ENCODE measurements around the gene RGS8. TPM values are rescaled to one million over a fixed set of nuclear protein-coding genes. Genes with fewer than 3 reads are reported as not detected.

The RGS8 gene
- total RNA-seq, 1 experiment from 2014 or later = not detected

- H3K9me3 ChIP-seq (ENCODE audit: control insufficient read depth, insufficient read depth, low read depth, low read length) = no peaks in the 10 kb centered on the region
- no peaks in the 10 kb centered on the region for H3K36me3 ChIP-seq (ENCODE audit: control insufficient read depth, insufficient read depth, low read length)
- in situ Hi-C loops (cut with HindIII; ENCODE audit: low pct_unique_long_range_greater_than_20kb, low sequenced_read_pairs) = no loop called here
- no peak overlapping the region for H3K4me3 ChIP-seq (ENCODE audit: low read depth in 2 of 2, low read length in 2 of 2)
- no peak overlapping the region for H3K27ac ChIP-seq (ENCODE audit: low read length)
- ChIA-PET POLR2A (no interaction called here), CTCF (no interaction called here)
- TF ChIP-seq TCF7L2 (IDR thresholded peaks at IDR 0.05; ENCODE audit: low read depth, low read length) (no peak), POLR2AphosphoS5 (IDR thresholded peaks at IDR 0.05; ENCODE audit: low read depth, low read length) (no peak), SIN3A (IDR thresholded peaks at IDR 0.05; ENCODE audit: borderline replicate concordance, insufficient read depth, low read depth, low read length) (no peak), REST (IDR thresholded peaks at IDR 0.05; ENCODE audit: insufficient read depth in 1 of 2, low read depth in 2 of 2, low read length in 1 of 2) (no peak)
- TF ChIP-seq, protein P1, sequence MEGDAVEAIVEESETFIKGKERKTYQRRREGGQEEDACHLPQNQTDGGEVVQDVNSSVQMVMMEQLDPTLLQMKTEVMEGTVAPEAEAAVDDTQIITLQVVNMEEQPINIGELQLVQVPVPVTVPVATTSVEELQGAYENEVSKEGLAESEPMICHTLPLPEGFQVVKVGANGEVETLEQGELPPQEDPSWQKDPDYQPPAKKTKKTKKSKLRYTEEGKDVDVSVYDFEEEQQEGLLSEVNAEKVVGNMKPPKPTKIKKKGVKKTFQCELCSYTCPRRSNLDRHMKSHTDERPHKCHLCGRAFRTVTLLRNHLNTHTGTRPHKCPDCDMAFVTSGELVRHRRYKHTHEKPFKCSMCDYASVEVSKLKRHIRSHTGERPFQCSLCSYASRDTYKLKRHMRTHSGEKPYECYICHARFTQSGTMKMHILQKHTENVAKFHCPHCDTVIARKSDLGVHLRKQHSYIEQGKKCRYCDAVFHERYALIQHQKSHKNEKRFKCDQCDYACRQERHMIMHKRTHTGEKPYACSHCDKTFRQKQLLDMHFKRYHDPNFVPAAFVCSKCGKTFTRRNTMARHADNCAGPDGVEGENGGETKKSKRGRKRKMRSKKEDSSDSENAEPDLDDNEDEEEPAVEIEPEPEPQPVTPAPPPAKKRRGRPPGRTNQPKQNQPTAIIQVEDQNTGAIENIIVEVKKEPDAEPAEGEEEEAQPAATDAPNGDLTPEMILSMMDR (IDR thresholded peaks at IDR 0.05) = no peak
- peaks cover 3% of the 10 kb centered on the region; the same call in 1 of the 2 replicates for H3K27me3 ChIP-seq (ENCODE audit: control insufficient read depth, insufficient read depth, low read length)
- DNase-seq (ENCODE audit: low read depth, low spot score) (no peak), ATAC-seq (no peak)
- H3K4me1 ChIP-seq (ENCODE audit: control insufficient read depth, insufficient read depth, low read length) = no peaks in the 10 kb centered on the region
- no TSS peak for BruUV-seq (replicated peaks)
- intact Hi-C loops (cut with micrococcal nuclease; ENCODE audit: unreplicated experiment) = no loop called here
Measured at GRCh38 chr1:182685215-182685614, 828 bp upstream of the RGS8 start.

DNA sequence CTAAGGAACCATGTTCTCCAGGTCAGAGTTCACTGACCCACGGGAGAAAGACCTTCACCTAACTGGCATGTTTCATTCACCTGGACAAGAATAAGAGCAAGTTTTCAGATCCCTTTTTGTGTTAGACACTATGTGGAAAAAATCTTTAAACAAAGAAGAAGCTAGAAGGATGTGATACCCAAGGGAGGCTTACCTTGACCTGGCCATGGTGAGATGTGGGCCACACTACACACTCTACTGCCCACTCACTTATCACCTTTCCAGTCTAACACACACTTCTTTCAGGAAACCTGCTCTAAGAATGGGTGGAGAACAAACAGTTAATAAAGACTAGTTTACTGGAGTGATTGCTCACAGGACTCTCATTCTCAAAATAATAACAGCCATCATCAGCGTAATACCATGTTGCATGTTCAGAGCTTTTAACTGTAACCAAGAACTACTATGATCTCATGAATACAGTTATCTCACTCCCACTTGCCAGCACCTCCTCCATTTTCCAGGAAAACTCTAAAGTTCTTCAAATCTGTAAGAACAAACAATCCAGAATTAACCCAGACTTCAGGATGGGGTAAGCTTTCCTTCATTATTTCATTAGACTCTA, 1.4 kb downstream of the RGS8 start:
- POLR2A ChIA-PET = no interaction called here
- no peak for TF ChIP-seq REST (IDR thresholded peaks at IDR 0.05; ENCODE audit: insufficient read depth in 1 of 2, low read depth in 2 of 2, low read length in 1 of 2)
- TF ChIP-seq, protein P1 (IDR thresholded peaks at IDR 0.05) = no peak
- no peak for TF ChIP-seq POLR2AphosphoS5 (IDR thresholded peaks at IDR 0.05; ENCODE audit: low read depth, low read length)
- no peak for TF ChIP-seq TCF7L2 (IDR thresholded peaks at IDR 0.05; ENCODE audit: low read depth, low read length)
- no peak for TF ChIP-seq SIN3A (IDR thresholded peaks at IDR 0.05; ENCODE audit: borderline replicate concordance, insufficient read depth, low read depth, low read length)
- Histone ChIP-seq H3K9me3 (ENCODE audit: control insufficient read depth, insufficient read depth, low read depth, low read length) (no peaks in the 10 kb centered on the region), H3K36me3 (ENCODE audit: control insufficient read depth, insufficient read depth, low read length) (no peaks in the 10 kb centered on the region), H3K27me3 (ENCODE audit: control insufficient read depth, insufficient read depth, low read length) (peaks cover 3% of the 10 kb centered on the region; the same call in 1 of the 2 replicates), H3K4me1 (ENCODE audit: control insufficient read depth, insufficient read depth, low read length) (no peaks in the 10 kb centered on the region), H3K27ac (ENCODE audit: low read length) (no peak overlapping the region), H3K4me3 (ENCODE audit: low read depth in 2 of 2, low read length in 2 of 2) (no peak overlapping the region)
- CTCF ChIA-PET = no interaction called here
- ATAC-seq (no peak), DNase-seq (ENCODE audit: low read depth, low spot score) (no peak)
- in situ Hi-C loops (cut with HindIII; ENCODE audit: low pct_unique_long_range_greater_than_20kb, low sequenced_read_pairs) = no loop called here
- intact Hi-C loops (cut with micrococcal nuclease; ENCODE audit: unreplicated experiment) = no loop called here
- BruUV-seq (replicated peaks) = no TSS peak
